HG03575 (cell line): ENCODE results near the gene SNX2.

Experiments used
- ATAC-seq: cut with Tn5 transposase; IDR thresholded peaks from one replicate; pipeline ENCODE4 v1.9.1; 2021; ENCODE audit not compliant: unreplicated experiment, insufficient number of reproducible peaks, low FRiP score; ENCODE audit errors: extremely low read depth

Gene SNX2

DNA sequence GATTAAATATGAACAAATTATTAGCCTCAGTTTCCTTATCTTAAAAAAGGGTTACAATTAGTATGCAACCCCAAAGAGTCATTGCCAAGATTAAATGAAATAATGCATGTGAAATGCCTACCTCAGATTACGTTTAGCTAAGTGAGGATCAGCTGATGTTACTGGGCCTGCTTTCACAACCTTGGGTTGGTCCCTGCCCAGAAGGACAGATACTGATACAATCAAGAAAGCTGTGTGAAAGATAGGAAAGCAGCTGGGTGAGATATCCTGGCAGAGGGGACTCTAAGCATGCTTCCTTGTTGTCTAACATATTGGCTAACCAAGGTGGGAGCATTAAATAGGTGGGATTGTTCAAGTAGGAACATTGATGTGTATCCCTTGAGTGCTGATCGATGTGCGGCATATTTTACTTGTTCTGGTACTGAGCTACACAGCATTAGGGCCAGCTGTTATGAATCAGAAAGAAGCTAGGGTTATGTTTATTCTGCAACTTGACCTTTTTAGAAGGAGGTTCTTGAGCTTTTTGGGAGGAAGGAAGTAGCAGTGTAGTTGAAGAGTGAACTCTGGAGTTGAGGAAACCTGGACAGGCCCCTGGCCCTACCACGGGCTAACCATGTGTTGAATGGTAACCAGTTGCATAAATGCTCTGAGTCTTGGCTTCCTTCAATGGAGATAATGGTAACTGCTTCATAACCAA is 99.4 kb downstream of the SNX2 start:
- ATAC-seq = no peak

DNA sequence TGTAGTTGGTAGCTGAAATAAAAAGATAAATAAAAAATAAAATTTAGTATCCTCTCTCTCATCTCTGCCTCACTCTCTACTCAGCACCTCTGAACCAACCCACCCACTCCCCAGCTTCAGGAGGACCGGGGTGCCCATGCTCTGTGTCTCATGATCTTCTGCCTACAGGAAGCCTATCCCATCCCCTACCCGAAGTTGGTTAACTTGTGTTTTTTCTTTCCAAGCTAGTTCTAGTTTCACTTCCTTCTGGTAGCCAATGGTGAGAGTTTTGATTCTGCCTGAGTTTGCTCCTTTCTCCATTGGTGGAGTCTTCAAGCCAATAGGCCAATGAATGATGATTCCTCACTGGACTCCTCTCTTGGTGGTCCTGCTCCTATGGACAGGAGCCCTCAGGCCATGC is 102.6 kb downstream of the SNX2 start:
- ATAC-seq = no peak

DNA sequence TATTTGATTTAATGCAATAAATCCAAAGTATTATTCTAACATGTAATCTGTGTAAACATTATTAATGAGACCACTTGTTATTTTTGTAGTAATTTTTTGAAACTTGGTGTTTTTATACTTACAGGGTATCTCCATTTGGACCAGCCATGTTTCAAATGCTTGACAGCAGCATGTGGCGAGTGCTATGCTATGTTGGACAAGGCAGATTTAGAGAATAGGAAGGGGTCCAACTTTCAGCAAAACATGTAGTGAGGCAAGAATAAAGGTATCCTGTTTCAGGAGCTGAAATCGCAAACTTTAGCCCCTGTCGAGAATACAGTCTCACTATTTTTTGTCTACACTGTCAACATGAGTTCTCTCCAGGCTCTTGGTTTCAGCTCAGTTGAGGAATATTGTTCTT is 104.2 kb downstream of the SNX2 start:
- ATAC-seq = no peak
